GM19438 (cell line): ENCODE results near the gene CIBAR2.

ENCODE experiments used
- ATAC-seq: cut with Tn5 transposase; IDR thresholded peaks from one replicate; pipeline ENCODE4 v1.9.1; 2021; ENCODE audit warnings: low read depth; ENCODE audit not compliant: unreplicated experiment

The CIBAR2 gene

GRCh38 chr16:85048921-85049562, 63.2 kb downstream of the CIBAR2 start:
- no peak for ATAC-seq
